Sigmoid colon (tissue), 4 donors: ENCODE data around the gene KEAP1.

ENCODE experiments used
- POLR2A ChIP-seq, 2 donors: fragments of 450-650 bp; IDR thresholded peaks; one replicate each; pipeline ENCODE4 v1.6.1; 2016; ENCODE audit warnings: antibody characterized with exemption in 2 of 2, mild to moderate bottlenecking in 2 of 2, moderate library complexity in 2 of 2
- POLR2AphosphoS5 ChIP-seq, 4 donors: sonication (generic); formaldehyde crosslinking; IDR thresholded peaks; one replicate each; pipeline ENCODE4 v1.6.1; 2017; ENCODE audit warnings: antibody characterized with exemption in 4 of 4
- TF ChIP-seq, protein P1 (sequence below), 4 experiments: fragments of 450-650 bp in 3 of 4; fragments of 200-600 bp in 1 of 4; IDR thresholded peaks; one replicate each; pipeline ENCODE4 v1.5.1; 2016 to 2019; ENCODE audit warnings: antibody characterized with exemption in 4 of 4, mild to moderate bottlenecking in 3 of 4, moderate library complexity in 2 of 4

DNA sequence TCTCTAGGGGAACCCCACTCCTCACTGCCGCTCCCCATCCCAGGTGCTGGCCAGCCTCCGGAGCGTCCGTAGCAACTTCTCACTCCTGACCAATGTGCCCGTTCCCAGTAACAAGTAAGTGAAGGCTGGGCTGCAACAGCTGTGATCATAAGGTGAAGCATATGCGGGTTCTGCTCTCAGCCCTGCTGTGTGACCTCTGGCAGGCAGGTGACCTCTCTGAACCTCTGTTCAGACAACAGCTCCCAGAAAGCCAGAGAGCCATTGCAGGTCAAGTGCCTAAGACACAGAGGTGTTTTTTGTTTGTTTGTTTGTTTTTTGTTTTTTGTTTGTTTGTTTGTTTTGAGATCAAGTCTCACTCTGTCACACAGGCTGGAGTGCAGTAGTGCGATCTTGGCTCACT is 54.1 kb downstream of the KEAP1 start:
- TF ChIP-seq, protein P1, sequence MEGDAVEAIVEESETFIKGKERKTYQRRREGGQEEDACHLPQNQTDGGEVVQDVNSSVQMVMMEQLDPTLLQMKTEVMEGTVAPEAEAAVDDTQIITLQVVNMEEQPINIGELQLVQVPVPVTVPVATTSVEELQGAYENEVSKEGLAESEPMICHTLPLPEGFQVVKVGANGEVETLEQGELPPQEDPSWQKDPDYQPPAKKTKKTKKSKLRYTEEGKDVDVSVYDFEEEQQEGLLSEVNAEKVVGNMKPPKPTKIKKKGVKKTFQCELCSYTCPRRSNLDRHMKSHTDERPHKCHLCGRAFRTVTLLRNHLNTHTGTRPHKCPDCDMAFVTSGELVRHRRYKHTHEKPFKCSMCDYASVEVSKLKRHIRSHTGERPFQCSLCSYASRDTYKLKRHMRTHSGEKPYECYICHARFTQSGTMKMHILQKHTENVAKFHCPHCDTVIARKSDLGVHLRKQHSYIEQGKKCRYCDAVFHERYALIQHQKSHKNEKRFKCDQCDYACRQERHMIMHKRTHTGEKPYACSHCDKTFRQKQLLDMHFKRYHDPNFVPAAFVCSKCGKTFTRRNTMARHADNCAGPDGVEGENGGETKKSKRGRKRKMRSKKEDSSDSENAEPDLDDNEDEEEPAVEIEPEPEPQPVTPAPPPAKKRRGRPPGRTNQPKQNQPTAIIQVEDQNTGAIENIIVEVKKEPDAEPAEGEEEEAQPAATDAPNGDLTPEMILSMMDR (IDR thresholded peaks at IDR 0.05), result no peak
- TF ChIP-seq POLR2A (IDR thresholded peaks at IDR 0.05) (no peak), POLR2AphosphoS5 (IDR thresholded peaks at IDR 0.05) (no peak)
